Measurements from ENCODE around the gene PML. TPM values are rescaled to one million over a fixed set of nuclear protein-coding genes. Genes with fewer than 3 reads are reported as not detected.

Gene PML
- total RNA-seq, 1 experiment from 2014 or later: 24.6 TPM

- Histone ChIP-seq H3K9me3 (ENCODE audit: control insufficient read depth, low read depth, low read length) (no peaks in the 10 kb centered on the region), H3K14ac (ENCODE audit: insufficient read depth, low read length) (no peak overlapping the region), H2BK15ac (ENCODE audit: low read depth, low read length) (no peak overlapping the region), H3K23me2 (ENCODE audit: insufficient read length, low read depth, low read length, poor library complexity, severe bottlenecking) (no peaks in the 10 kb centered on the region), H2BK20ac (ENCODE audit: low read depth, low read length, poor library complexity, severe bottlenecking) (no peak overlapping the region), H3K79me2 (ENCODE audit: insufficient read depth, low read length) (no peaks in the 10 kb centered on the region), H4K91ac (ENCODE audit: insufficient read length, low read depth, low read length) (no peak overlapping the region), H2AFZ (ENCODE audit: low read length) (no peak overlapping the region), H3K56ac (ENCODE audit: insufficient read length, low read depth, low read length) (no peak overlapping the region), H3T11ph (ENCODE audit: low read length) (no peak overlapping the region), H2BK120ac (ENCODE audit: low read depth, low read length, poor library complexity, severe bottlenecking) (no peak overlapping the region), H3K79me1 (ENCODE audit: insufficient read depth, low read depth, low read length, poor library complexity, severe bottlenecking) (no peaks in the 10 kb centered on the region), H3K27ac (ENCODE audit: insufficient read length, low read depth, low read length) (no peak overlapping the region), H3K9ac (ENCODE audit: extremely low read depth, insufficient read length, low read length) (no peak overlapping the region), H3K23ac (ENCODE audit: insufficient read length, low read depth, low read length) (no peak overlapping the region), H2BK12ac (ENCODE audit: insufficient read length, low read depth, low read length) (no peak overlapping the region), H3K27me3 (ENCODE audit: insufficient read depth, low read length) (no peaks in the 10 kb centered on the region), H3K4me2 (ENCODE audit: insufficient read depth, insufficient read length, low read length) (no peak overlapping the region), H2AK5ac (ENCODE audit: insufficient read length, low read length) (no peak overlapping the region), H4K5ac (ENCODE audit: insufficient read length, low read depth, low read length) (no peak overlapping the region), H3K4ac (ENCODE audit: low read depth, low read length) (no peak overlapping the region), H2BK5ac (ENCODE audit: insufficient read length, low read length) (no peak overlapping the region), H3K18ac (ENCODE audit: insufficient read length, low read depth, low read length) (no peak overlapping the region), H4K8ac (replicated peaks; ENCODE audit: insufficient read length, low read depth, low read length) (no peak overlapping the region), H3K4me1 (ENCODE audit: insufficient read depth, low read length) (peaks cover 3% of the 10 kb centered on the region; the same call in 1 of the 2 replicates), H4K20me1 (ENCODE audit: control insufficient read depth, insufficient read depth, insufficient read length) (no peaks in the 10 kb centered on the region)
- Mint-ChIP-seq H3K27ac (no peak overlapping the region), H3K4me1 (peaks cover 31 to 37% of the 10 kb centered on the region in 2 experiments), H3K36me3 (ENCODE audit: insufficient read depth in 1 of 3, low read depth in 3 of 3) (peaks cover 6 to 13% (median 11%) of the 10 kb centered on the region in 3 experiments; a peak in 6 of 7 replicates), H3K9me3 (no peaks in the 10 kb centered on the region; a peak in 1 of 5 replicates), H3K27me3 (ENCODE audit: low read depth) (peaks cover 4% of the 10 kb centered on the region), H3K4me3 (no peak overlapping the region)
- WGBS (ENCODE audit: extremely low coverage, insufficient read length, low lambda C conversion rate): no CpG with 5 or more reads among the region's 9 CpGs
- TF ChIP-seq CTCF (conservative IDR thresholded peaks at IDR 0.05): no peak
- DNase-seq: no peak
Measured at GRCh38 chr15:74038707-74039655, 44.5 kb downstream of the PML start.

All from H9 (cell line).